Cardiac fibroblast (primary cell): Measurements from ENCODE around the gene ACIN1.

ENCODE experiments used
- DNase-seq, 2 donors: peaks; one replicate each; pipeline versions ENCODE4 v3.0.0 to v3.0.0-alpha.2; 2010; ENCODE audit warnings: low read depth in 2 of 2
- H3K4me3 ChIP-seq, 2 donors: replicated peaks in 1 of 2; 1 replicate in 1 of 2; 2 replicates in 1 of 2; pipeline ENCODE4 v1.5.1; 2011; ENCODE audit warnings: low read depth in 2 of 2, low read length in 2 of 2, mild to moderate bottlenecking in 2 of 2, moderate library complexity in 1 of 2
- CTCF ChIP-seq: IDR thresholded peaks from one replicate; pipeline ENCODE4 v1.5.1; 2011; ENCODE audit warnings: low read depth, mild to moderate bottlenecking, low read length, inconsistent platforms

Gene ACIN1

GRCh38 chr14:23093104-23093503, 1.8 kb downstream of the ACIN1 start:
- H3K4me3 ChIP-seq: peak overlapping the region in 1 of 2 donors; percentile 95
- no peak for TF ChIP-seq CTCF
- no peak for DNase-seq

- TF ChIP-seq CTCF: no peak
- no peak overlapping the region for H3K4me3 ChIP-seq
- no peak for DNase-seq
These were observed 3.4 kb downstream of the ACIN1 start for GRCh38 chr14:23091294-23092225.

GRCh38 chr14:23090254-23090636, 4.7 kb downstream of the ACIN1 start:
- no peak overlapping the region for H3K4me3 ChIP-seq
- DNase-seq: no peak
- no peak for TF ChIP-seq CTCF

- no peak for TF ChIP-seq CTCF
These were observed 5.3 kb downstream of the ACIN1 start for GRCh38 chr14:23089498-23090253.

GRCh38 chr14:23086565-23086964, 8.4 kb downstream of the ACIN1 start:
- H3K4me3 ChIP-seq: no peak overlapping the region
- no peak for DNase-seq
- no peak for TF ChIP-seq CTCF

More at GRCh38 chr14:23089498-23090253, 5.3 kb downstream of the ACIN1 start:
- DNase-seq: no peak
- H3K4me3 ChIP-seq: no peak overlapping the region

- no peak overlapping the region for H3K4me3 ChIP-seq
- DNase-seq: peak; percentile 24 to 63
- no peak for TF ChIP-seq CTCF
These were observed 9.5 kb downstream of the ACIN1 start for GRCh38 chr14:23085458-23085857.
